Suprapubic skin (tissue), 4 donors: ENCODE results near the gene CEP83.

Source experiments
- POLR2A ChIP-seq, 2 donors: fragments of 450-650 bp; IDR thresholded peaks; one replicate each; pipeline ENCODE4 v1.6.1; 2017; ENCODE audit warnings: antibody characterized with exemption in 2 of 2, mild to moderate bottlenecking in 2 of 2, moderate library complexity in 2 of 2
- POLR2AphosphoS5 ChIP-seq, 3 donors: sonication (generic); formaldehyde crosslinking; IDR thresholded peaks; one replicate each; pipeline ENCODE4 v1.6.1; 2017; ENCODE audit warnings: antibody characterized with exemption in 3 of 3
- TF ChIP-seq, protein P1 (sequence below), 2 donors: fragments of 200-600 bp in 1 of 2; fragments of 450-650 bp in 1 of 2; sonication (generic) in 1 of 2; IDR thresholded peaks; one replicate each; pipeline ENCODE4 v1.5.1; 2016 to 2019; ENCODE audit warnings: antibody characterized with exemption in 2 of 2, mild to moderate bottlenecking in 1 of 2, moderate library complexity in 1 of 2

DNA sequence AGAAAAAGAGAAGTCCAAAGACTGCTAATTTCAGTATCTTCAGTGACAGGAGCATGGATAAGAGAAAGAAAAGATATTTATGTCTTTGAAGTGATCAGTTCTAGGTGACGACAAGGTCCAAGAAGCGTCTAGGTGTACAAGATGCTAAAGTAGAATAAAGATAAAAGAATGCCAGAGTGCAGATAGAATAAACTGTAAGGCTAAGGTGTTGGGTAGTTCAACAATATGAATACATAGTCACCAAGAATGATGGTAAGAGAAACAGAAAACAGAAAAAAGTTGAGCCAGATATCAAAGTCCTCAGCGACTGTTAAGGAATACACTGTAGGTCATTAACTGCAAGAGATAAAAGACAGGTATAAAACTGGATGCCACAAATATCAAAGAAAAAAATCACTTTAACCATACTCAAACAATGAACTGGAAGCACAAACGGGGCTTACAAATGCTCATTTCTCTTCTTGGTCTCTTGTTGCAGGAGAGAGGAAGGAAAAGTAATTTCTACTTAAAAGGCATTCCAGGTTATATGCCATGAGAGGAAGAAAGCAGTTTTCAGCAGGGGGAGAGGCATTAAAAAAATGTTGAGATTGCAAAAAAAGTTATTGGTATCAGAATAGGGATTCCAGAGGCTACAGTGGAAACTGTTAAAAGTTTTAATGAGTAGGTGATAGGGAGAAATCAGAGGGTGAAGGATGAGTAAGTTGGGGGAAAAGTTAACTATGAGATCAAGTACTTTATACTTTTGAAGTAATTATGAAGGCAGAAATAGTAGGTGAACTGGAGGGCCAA is 121.5 kb downstream of the CEP83 start:
- TF ChIP-seq POLR2A (IDR thresholded peaks at IDR 0.05), result no peak
- TF ChIP-seq, protein P1, sequence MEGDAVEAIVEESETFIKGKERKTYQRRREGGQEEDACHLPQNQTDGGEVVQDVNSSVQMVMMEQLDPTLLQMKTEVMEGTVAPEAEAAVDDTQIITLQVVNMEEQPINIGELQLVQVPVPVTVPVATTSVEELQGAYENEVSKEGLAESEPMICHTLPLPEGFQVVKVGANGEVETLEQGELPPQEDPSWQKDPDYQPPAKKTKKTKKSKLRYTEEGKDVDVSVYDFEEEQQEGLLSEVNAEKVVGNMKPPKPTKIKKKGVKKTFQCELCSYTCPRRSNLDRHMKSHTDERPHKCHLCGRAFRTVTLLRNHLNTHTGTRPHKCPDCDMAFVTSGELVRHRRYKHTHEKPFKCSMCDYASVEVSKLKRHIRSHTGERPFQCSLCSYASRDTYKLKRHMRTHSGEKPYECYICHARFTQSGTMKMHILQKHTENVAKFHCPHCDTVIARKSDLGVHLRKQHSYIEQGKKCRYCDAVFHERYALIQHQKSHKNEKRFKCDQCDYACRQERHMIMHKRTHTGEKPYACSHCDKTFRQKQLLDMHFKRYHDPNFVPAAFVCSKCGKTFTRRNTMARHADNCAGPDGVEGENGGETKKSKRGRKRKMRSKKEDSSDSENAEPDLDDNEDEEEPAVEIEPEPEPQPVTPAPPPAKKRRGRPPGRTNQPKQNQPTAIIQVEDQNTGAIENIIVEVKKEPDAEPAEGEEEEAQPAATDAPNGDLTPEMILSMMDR (IDR thresholded peaks at IDR 0.05), result no peak
- TF ChIP-seq POLR2AphosphoS5 (IDR thresholded peaks at IDR 0.05), result no peak
